GM19351 (cell line): ENCODE results near the gene ALOXE3.
"Not testable (repeated sequence)": the region's sequence is repeated elsewhere in the genome, so short reads cannot be mapped to it uniquely, and the experiment has no call there.

ENCODE experiments used
- ATAC-seq: cut with Tn5 transposase; IDR thresholded peaks from one replicate; pipeline ENCODE4 v1.9.1; 2021; ENCODE audit warnings: mild to moderate bottlenecking, moderate library complexity; ENCODE audit not compliant: unreplicated experiment

ALOXE3 gene

GRCh38 chr17:8073627-8074484 is 44.5 kb downstream of the ALOXE3 start:
- no peak for ATAC-seq

- no peak for ATAC-seq
Observed at GRCh38 chr17:8072729-8073461, 45.4 kb downstream of the ALOXE3 start.

- ATAC-seq = no peak
Observed at GRCh38 chr17:8072341-8072728, 46.0 kb downstream of the ALOXE3 start.

- ATAC-seq = no peak
Observed at GRCh38 chr17:8071496-8071895, 46.8 kb downstream of the ALOXE3 start.

- ATAC-seq = no peak
Observed at GRCh38 chr17:8069587-8069860, 48.8 kb downstream of the ALOXE3 start.

- ATAC-seq = no peak
Observed at GRCh38 chr17:8068736-8069586, 49.4 kb downstream of the ALOXE3 start.

- no peak for ATAC-seq
Observed at GRCh38 chr17:8067806-8068205, 50.5 kb downstream of the ALOXE3 start.

GRCh38 chr17:8066841-8067775 is 51.2 kb downstream of the ALOXE3 start:
- ATAC-seq = no peak

GRCh38 chr17:8064561-8065019 is 53.7 kb downstream of the ALOXE3 start:
- ATAC-seq = no peak

- no peak for ATAC-seq
Observed at GRCh38 chr17:8063761-8064534, 54.4 kb downstream of the ALOXE3 start.

- no peak for ATAC-seq
Observed at GRCh38 chr17:8062807-8063483, 55.4 kb downstream of the ALOXE3 start.

- no peak for ATAC-seq
Observed at GRCh38 chr17:8062435-8062806, 55.9 kb downstream of the ALOXE3 start.

- not testable (repeated sequence) for ATAC-seq
Observed at GRCh38 chr17:8061851-8062250, 56.5 kb downstream of the ALOXE3 start.

- ATAC-seq = no peak
Observed at GRCh38 chr17:8060274-8060673, 58.0 kb downstream of the ALOXE3 start.

- ATAC-seq = no peak
Observed at GRCh38 chr17:8059131-8059530, 59.2 kb downstream of the ALOXE3 start.

GRCh38 chr17:8057691-8058114 is 60.6 kb downstream of the ALOXE3 start:
- ATAC-seq = no peak

- ATAC-seq = no peak
Observed at GRCh38 chr17:8056976-8057625, 61.2 kb downstream of the ALOXE3 start.

- ATAC-seq = peak; percentile 39
Observed at GRCh38 chr17:8056232-8056975, 61.9 kb downstream of the ALOXE3 start.
